HEK293 (cell line): ENCODE results near the gene CTNNA2.

Experiments
- CTCF ChIA-PET: fragments of 350-600 bp; formaldehyde crosslinking; extraction: SDS; loops from one replicate; lab custom pipeline; 2021; ENCODE audit warnings: antibody characterized with exemption; lab: Yijun Ruan, JAX
- POLR2A ChIA-PET: fragments of 300-600 bp; formaldehyde crosslinking; extraction: SDS; loops from one replicate; lab custom pipeline; 2020; ENCODE audit warnings: antibody characterized with exemption, inconsistent platforms; lab: Yijun Ruan, JAX
- H3K27ac ChIP-seq: fragments of 200-500 bp; sonication (Bioruptor generic); 2 replicates; pipeline ENCODE4 v1.5.1; 2014; ENCODE audit warnings: low read depth, low read length, control low read depth, inconsistent platforms; ENCODE audit errors: extremely low read depth
- H3K36me3 ChIP-seq, 2 experiments: fragments of 200-500 bp in 1 of 2; sonication (Bioruptor generic) in 1 of 2; 1 replicate in 1 of 2; 2 replicates in 1 of 2; pipeline ENCODE4 v1.5.1; 2014 to 2017; ENCODE audit warnings: inconsistent platforms in 2 of 2, low read length in 2 of 2; ENCODE audit not compliant: control insufficient read depth in 2 of 2, insufficient read depth in 1 of 2
- H3K4me1 ChIP-seq: fragments of 200-500 bp; sonication (Bioruptor generic); 2 replicates; pipeline ENCODE4 v1.5.1; 2014; ENCODE audit warnings: mild to moderate bottlenecking, low read length, inconsistent platforms; ENCODE audit not compliant: control insufficient read depth, insufficient read depth
- H3K4me3 ChIP-seq: 2 replicates; pipeline ENCODE4 v1.5.1; 2011; ENCODE audit warnings: low read depth, mild to moderate bottlenecking, control low read depth, low read length, moderate library complexity
- H3K9me3 ChIP-seq: fragments of 200-500 bp; sonication (Bioruptor generic); 2 replicates; pipeline ENCODE4 v1.5.1; 2014; ENCODE audit warnings: low read depth, low read length, inconsistent platforms; ENCODE audit not compliant: control insufficient read depth, insufficient read depth
- CTCF ChIP-seq: fragments of 450-650 bp; formaldehyde crosslinking; IDR thresholded peaks from 2 replicates; pipeline ENCODE4 v1.5.1; 2016; ENCODE audit warnings: missing biosample characterization, missing genetic modification characterization
- HOXA7 ChIP-seq: sonication (generic); formaldehyde crosslinking; IDR thresholded peaks from 2 replicates; pipeline ENCODE4 v1.8.1; 2022; ENCODE audit warnings: missing genetic modification reagents, borderline replicate concordance
- IKZF3 ChIP-seq: fragments of 450-650 bp; IDR thresholded peaks from 2 replicates; pipeline ENCODE4 v1.5.0; 2018; ENCODE audit warnings: missing biosample characterization, mild to moderate bottlenecking, missing genetic modification characterization, moderate library complexity
- SCRT1 ChIP-seq: fragments of 450-650 bp; formaldehyde crosslinking; IDR thresholded peaks from 2 replicates; pipeline ENCODE4 v1.5.1; 2016; ENCODE audit warnings: missing biosample characterization, missing genetic modification characterization, borderline replicate concordance
- SETDB1 ChIP-seq: IDR thresholded peaks from one replicate; pipeline ENCODE4 v1.6.1; 2017; ENCODE audit warnings: mild to moderate bottlenecking, low read length, moderate library complexity, mixed read lengths; ENCODE audit not compliant: insufficient read length
- YY1 ChIP-seq: fragments of 450-650 bp; formaldehyde crosslinking; IDR thresholded peaks from 2 replicates; pipeline ENCODE4 v1.5.1; 2018; ENCODE audit warnings: missing biosample characterization, missing genetic modification characterization
- ZFP3 ChIP-seq: fragments of 450-650 bp; formaldehyde crosslinking; IDR thresholded peaks from 2 replicates; pipeline ENCODE4 v1.5.1; 2016; ENCODE audit warnings: low read depth, missing biosample characterization, missing genetic modification characterization
- ZNF114 ChIP-seq: fragments of 450-650 bp; formaldehyde crosslinking; IDR thresholded peaks from 2 replicates; pipeline ENCODE4 v1.5.0; 2017; ENCODE audit warnings: missing biosample characterization, missing genetic modification characterization
- ZNF133 ChIP-seq: fragments of 450-650 bp; formaldehyde crosslinking; IDR thresholded peaks from 2 replicates; pipeline ENCODE4 v1.5.1; 2016; ENCODE audit warnings: missing biosample characterization, missing genetic modification characterization
- ZNF175 ChIP-seq: fragments of 450-650 bp; formaldehyde crosslinking; IDR thresholded peaks from 2 replicates; pipeline ENCODE4 v1.5.1; 2016; ENCODE audit warnings: missing biosample characterization, missing genetic modification characterization
- ZNF23 ChIP-seq: fragments of 450-650 bp; formaldehyde crosslinking; IDR thresholded peaks from 2 replicates; pipeline ENCODE4 v1.5.1; 2016; ENCODE audit warnings: missing biosample characterization, missing genetic modification characterization, borderline replicate concordance
- ZNF311 ChIP-seq: fragments of 450-650 bp; formaldehyde crosslinking; IDR thresholded peaks from 2 replicates; pipeline ENCODE4 v1.5.1; 2017; ENCODE audit warnings: missing biosample characterization, missing genetic modification characterization, borderline replicate concordance
- ZNF426 ChIP-seq: fragments of 450-650 bp; formaldehyde crosslinking; IDR thresholded peaks from 2 replicates; pipeline ENCODE4 v1.5.1; 2017; ENCODE audit warnings: missing biosample characterization, missing genetic modification characterization, mild to moderate bottlenecking, inconsistent platforms, moderate library complexity
- ZNF501 ChIP-seq: fragments of 450-650 bp; formaldehyde crosslinking; IDR thresholded peaks from 2 replicates; pipeline ENCODE4 v1.5.1; 2016; ENCODE audit warnings: missing biosample characterization, missing genetic modification characterization
- ZNF529 ChIP-seq: fragments of 450-650 bp; formaldehyde crosslinking; IDR thresholded peaks from 2 replicates; pipeline ENCODE4 v1.5.1; 2017; ENCODE audit warnings: missing genetic modification characterization, missing biosample characterization; ENCODE audit not compliant: insufficient replicate concordance
- ZNF654 ChIP-seq: fragments of 450-650 bp; formaldehyde crosslinking; IDR thresholded peaks from 2 replicates; pipeline ENCODE4 v1.5.1; 2016; ENCODE audit warnings: low read depth, missing biosample characterization, missing genetic modification characterization
- ZNF658 ChIP-seq: fragments of 450-650 bp; formaldehyde crosslinking; IDR thresholded peaks from 2 replicates; pipeline ENCODE4; 2016; ENCODE audit warnings: missing biosample characterization, missing genetic modification characterization
- ZNF670 ChIP-seq: fragments of 450-650 bp; formaldehyde crosslinking; IDR thresholded peaks from 2 replicates; pipeline ENCODE4 v1.5.1; 2016; ENCODE audit warnings: missing biosample characterization, missing genetic modification characterization, low read depth
- ZSCAN30 ChIP-seq: fragments of 450-650 bp; IDR thresholded peaks from 2 replicates; pipeline ENCODE4 v1.5.1; 2018; ENCODE audit warnings: missing biosample characterization, mild to moderate bottlenecking, missing genetic modification characterization, moderate library complexity
- TF ChIP-seq, protein P1 (sequence below): fragments of 450-650 bp; formaldehyde crosslinking; IDR thresholded peaks from 2 replicates; pipeline ENCODE4 v1.5.0; 2017; ENCODE audit warnings: missing biosample characterization, missing genetic modification characterization, borderline replicate concordance
- TF ChIP-seq, protein P2 (sequence below): fragments of 450-650 bp; formaldehyde crosslinking; IDR thresholded peaks from 2 replicates; pipeline ENCODE4 v1.5.1; 2016; ENCODE audit warnings: missing biosample characterization, missing genetic modification characterization
- TF ChIP-seq, protein P3 (sequence below): fragments of 450-650 bp; formaldehyde crosslinking; IDR thresholded peaks from 2 replicates; pipeline ENCODE4 v1.5.1; 2017; ENCODE audit warnings: missing biosample characterization, missing genetic modification characterization

CTNNA2 gene

GRCh38 chr2:80288576-80288975 lies 775.7 kb downstream of the CTNNA2 start:
- Histone ChIP-seq H3K4me3 (no peak overlapping the region), H3K36me3 (no peaks in the 10 kb centered on the region), H3K4me1 (no peaks in the 10 kb centered on the region), H3K9me3 (no peaks in the 10 kb centered on the region), H3K27ac (no peak overlapping the region)
- TF ChIP-seq SCRT1 (tag by site-specific recombination) (no peak), CTCF (no peak), ZNF654 (tag by site-specific recombination) (no peak), ZNF23 (no peak), ZNF426 (tag by site-specific recombination) (no peak), ZNF658 (tag by site-specific recombination) (no peak), ZNF114 (tag by site-specific recombination) (no peak), ZNF175 (tag by site-specific recombination) (no peak)
- TF ChIP-seq, protein P1, sequence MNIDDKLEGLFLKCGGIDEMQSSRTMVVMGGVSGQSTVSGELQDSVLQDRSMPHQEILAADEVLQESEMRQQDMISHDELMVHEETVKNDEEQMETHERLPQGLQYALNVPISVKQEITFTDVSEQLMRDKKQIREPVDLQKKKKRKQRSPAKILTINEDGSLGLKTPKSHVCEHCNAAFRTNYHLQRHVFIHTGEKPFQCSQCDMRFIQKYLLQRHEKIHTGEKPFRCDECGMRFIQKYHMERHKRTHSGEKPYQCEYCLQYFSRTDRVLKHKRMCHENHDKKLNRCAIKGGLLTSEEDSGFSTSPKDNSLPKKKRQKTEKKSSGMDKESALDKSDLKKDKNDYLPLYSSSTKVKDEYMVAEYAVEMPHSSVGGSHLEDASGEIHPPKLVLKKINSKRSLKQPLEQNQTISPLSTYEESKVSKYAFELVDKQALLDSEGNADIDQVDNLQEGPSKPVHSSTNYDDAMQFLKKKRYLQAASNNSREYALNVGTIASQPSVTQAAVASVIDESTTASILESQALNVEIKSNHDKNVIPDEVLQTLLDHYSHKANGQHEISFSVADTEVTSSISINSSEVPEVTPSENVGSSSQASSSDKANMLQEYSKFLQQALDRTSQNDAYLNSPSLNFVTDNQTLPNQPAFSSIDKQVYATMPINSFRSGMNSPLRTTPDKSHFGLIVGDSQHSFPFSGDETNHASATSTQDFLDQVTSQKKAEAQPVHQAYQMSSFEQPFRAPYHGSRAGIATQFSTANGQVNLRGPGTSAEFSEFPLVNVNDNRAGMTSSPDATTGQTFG (tag by site-specific recombination) = no peak
- POLR2A ChIA-PET = no interaction called here
- CTCF ChIA-PET = interaction anchor here (0.6 to 0.7 kb wide), 2 partner anchors 141 to 213 kb away, joined by 3 read pairs; no protein-coding TSS in a partner anchor

DNA sequence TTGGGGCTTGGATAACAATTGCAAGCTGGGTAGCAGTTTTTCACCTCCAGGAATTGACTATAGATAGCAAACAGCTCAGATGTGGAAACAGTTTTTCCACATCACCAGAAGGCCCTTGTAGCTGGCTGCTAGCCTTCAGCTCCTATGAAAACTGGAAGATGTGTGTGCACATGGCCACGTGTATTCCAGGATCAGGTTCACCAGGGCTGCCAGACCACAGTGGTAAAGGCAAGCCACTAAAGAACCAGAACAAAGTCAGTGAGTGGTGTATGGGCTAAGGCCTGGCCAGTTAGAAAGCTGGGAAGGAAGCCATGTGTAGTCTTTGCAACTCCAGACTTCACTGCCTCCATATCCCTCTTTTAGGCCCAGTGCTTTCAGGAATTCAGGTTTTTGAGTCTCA lies 778.8 kb downstream of the CTNNA2 start:
- TF ChIP-seq ZNF501 (tag by site-specific recombination) (no peak), ZNF311 (tag by site-specific recombination) (no peak)
- no peak overlapping the region for H3K27ac ChIP-seq
- H3K36me3 ChIP-seq = no peaks in the 10 kb centered on the region
- ChIA-PET CTCF (no interaction called here), POLR2A (no interaction called here)
- no peaks in the 10 kb centered on the region for H3K4me1 ChIP-seq
- no peaks in the 10 kb centered on the region for H3K9me3 ChIP-seq
- H3K4me3 ChIP-seq = no peak overlapping the region

- TF ChIP-seq YY1 (tag by site-specific recombination) = no peak
- no peak for TF ChIP-seq ZSCAN30 (tag by site-specific recombination)
- no peak for TF ChIP-seq ZFP3
- no peak for TF ChIP-seq ZNF133 (tag by site-specific recombination)
- no peak for TF ChIP-seq IKZF3 (tag by site-specific recombination)
- TF ChIP-seq ZNF175 (tag by site-specific recombination) = no peak
- TF ChIP-seq, protein P2, sequence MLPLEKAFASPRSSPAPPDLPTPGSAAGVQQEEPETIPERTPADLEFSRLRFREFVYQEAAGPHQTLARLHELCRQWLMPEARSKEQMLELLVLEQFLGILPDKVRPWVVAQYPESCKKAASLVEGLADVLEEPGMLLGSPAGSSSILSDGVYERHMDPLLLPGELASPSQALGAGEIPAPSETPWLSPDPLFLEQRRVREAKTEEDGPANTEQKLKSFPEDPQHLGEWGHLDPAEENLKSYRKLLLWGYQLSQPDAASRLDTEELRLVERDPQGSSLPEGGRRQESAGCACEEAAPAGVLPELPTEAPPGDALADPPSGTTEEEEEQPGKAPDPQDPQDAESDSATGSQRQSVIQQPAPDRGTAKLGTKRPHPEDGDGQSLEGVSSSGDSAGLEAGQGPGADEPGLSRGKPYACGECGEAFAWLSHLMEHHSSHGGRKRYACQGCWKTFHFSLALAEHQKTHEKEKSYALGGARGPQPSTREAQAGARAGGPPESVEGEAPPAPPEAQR = no peak
- TF ChIP-seq, protein P3, sequence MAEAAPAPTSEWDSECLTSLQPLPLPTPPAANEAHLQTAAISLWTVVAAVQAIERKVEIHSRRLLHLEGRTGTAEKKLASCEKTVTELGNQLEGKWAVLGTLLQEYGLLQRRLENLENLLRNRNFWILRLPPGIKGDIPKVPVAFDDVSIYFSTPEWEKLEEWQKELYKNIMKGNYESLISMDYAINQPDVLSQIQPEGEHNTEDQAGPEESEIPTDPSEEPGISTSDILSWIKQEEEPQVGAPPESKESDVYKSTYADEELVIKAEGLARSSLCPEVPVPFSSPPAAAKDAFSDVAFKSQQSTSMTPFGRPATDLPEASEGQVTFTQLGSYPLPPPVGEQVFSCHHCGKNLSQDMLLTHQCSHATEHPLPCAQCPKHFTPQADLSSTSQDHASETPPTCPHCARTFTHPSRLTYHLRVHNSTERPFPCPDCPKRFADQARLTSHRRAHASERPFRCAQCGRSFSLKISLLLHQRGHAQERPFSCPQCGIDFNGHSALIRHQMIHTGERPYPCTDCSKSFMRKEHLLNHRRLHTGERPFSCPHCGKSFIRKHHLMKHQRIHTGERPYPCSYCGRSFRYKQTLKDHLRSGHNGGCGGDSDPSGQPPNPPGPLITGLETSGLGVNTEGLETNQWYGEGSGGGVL (tag by site-specific recombination) = no peak
- TF ChIP-seq SETDB1 = no peak
- no peak for TF ChIP-seq ZNF670
- TF ChIP-seq ZNF529 = no peak
- TF ChIP-seq HOXA7 = no peak
- H3K4me3 ChIP-seq = no peak overlapping the region
- ChIA-PET CTCF (interaction anchor here (0.6 kb wide), 1 partner anchor 207 kb away, joined by 3 read pairs; no protein-coding TSS in a partner anchor), POLR2A (no interaction called here)
- no peak overlapping the region for H3K27ac ChIP-seq
- H3K36me3 ChIP-seq = no peaks in the 10 kb centered on the region
- H3K9me3 ChIP-seq = no peaks in the 10 kb centered on the region
- no peaks in the 10 kb centered on the region for H3K4me1 ChIP-seq
Observed at GRCh38 chr2:80292474-80292873, 779.6 kb downstream of the CTNNA2 start.
